ENCODE measurements around the gene PFKFB2. TPM values are rescaled to one million over a fixed set of nuclear protein-coding genes. Genes with fewer than 3 reads are reported as not detected.

PFKFB2 gene
- polyA plus RNA-seq, 2 of the 4 experiments (the other 2 are of a cell fraction): 7.4 to 8.4 TPM

- WGBS (ENCODE audit: missing lambda C conversion rate): 80% methylated on average over 5 of the region's 5 CpGs
- CTCF ChIA-PET: interaction anchor here (1.0 kb wide), 1 partner anchor 505 kb away, joined by 3 read pairs; no protein-coding TSS in a partner anchor
- ATAC-seq: no peak
Observed at GRCh38 chr1:207115269-207115668, 62.2 kb downstream of the PFKFB2 start.

GRCh38 chr1:207124389-207124788 lies 71.3 kb downstream of the PFKFB2 start:
- peaks cover 4% of the 10 kb centered on the region; the same call in 2 of the 3 replicates for H3K9me3 ChIP-seq
- ATAC-seq: no peak
- DNase-seq (ENCODE audit: low read depth in 1 of 2, low spot score in 1 of 2): no peak
- no peak for FAIRE-seq
- ChIA-PET CTCF (interaction anchor here (0.6 to 1.3 kb wide), 2 partner anchors 18 to 311 kb away, joined by 3 read pairs; no protein-coding TSS in a partner anchor), POLR2A (no interaction called here)
- H3K27ac ChIP-seq: no peak overlapping the region
- H3K4me3 ChIP-seq: no peak overlapping the region
- 67% methylated on average over 3 of the region's 3 CpGs for WGBS (ENCODE audit: missing lambda C conversion rate)
- TF ChIP-seq CBX2 (IDR thresholded peaks at IDR 0.05; ENCODE audit: borderline replicate concordance, low read depth) (no peak), TFCP2L1 (CRISPR knock-in tag; IDR thresholded peaks at IDR 0.05) (no peak), HMGXB4 (CRISPR knock-in tag; IDR thresholded peaks at IDR 0.05; ENCODE audit: borderline replicate concordance) (no peak), NPAS2 (CRISPR knock-in tag; IDR thresholded peaks at IDR 0.05; ENCODE audit: borderline replicate concordance) (no peak), PHF8 (IDR thresholded peaks at IDR 0.05; ENCODE audit: borderline replicate concordance, low read depth) (no peak), CHD4 (IDR thresholded peaks at IDR 0.05; ENCODE audit: borderline replicate concordance) (no peak), RAD21 (conservative IDR thresholded peaks at IDR 0.05 in 1 of 2, IDR thresholded peaks at IDR 0.05 in 1 of 2) (no peak), HDAC2 (IDR thresholded peaks at IDR 0.05) (no peak), GATA3 (IDR thresholded peaks at IDR 0.05; ENCODE audit: borderline replicate concordance) (no peak), HOXA7 (CRISPR knock-in tag; IDR thresholded peaks at IDR 0.05) (no peak), ZNF302 (CRISPR knock-in tag; IDR thresholded peaks at IDR 0.05) (no peak), E2F6 (IDR thresholded peaks at IDR 0.05; ENCODE audit: borderline replicate concordance, low read depth) (no peak), KDM1A (IDR thresholded peaks at IDR 0.05; ENCODE audit: low read depth) (no peak), HOXB5 (CRISPR knock-in tag; IDR thresholded peaks at IDR 0.05) (no peak), RFX5 (IDR thresholded peaks at IDR 0.05) (no peak), CTCF (IDR thresholded peaks at IDR 0.05) (no peak), ESRRA (IDR thresholded peaks at IDR 0.05; ENCODE audit: borderline replicate concordance, low read length) (no peak)
- H3K4me2 ChIP-seq: no peak overlapping the region
- H3K4me1 ChIP-seq: no peaks in the 10 kb centered on the region

More at GRCh38 chr1:207115269-207115668, 62.2 kb downstream of the PFKFB2 start:
- no peak for TF ChIP-seq POLR2A (IDR thresholded peaks at IDR 0.05; ENCODE audit: low read length)
- no peak for TF ChIP-seq JUNB (IDR thresholded peaks at IDR 0.05)
- no peak for TF ChIP-seq HOXA7 (CRISPR knock-in tag; IDR thresholded peaks at IDR 0.05)
- TF ChIP-seq SREBF2 (IDR thresholded peaks at IDR 0.05): no peak
- TF ChIP-seq HOXB13 (CRISPR knock-in tag; IDR thresholded peaks at IDR 0.05; ENCODE audit: low read depth): no peak
- TF ChIP-seq E2F6 (IDR thresholded peaks at IDR 0.05; ENCODE audit: borderline replicate concordance, low read depth): no peak
- TF ChIP-seq ZFP36 (IDR thresholded peaks at IDR 0.05; ENCODE audit: borderline replicate concordance, partially characterized antibody): no peak
- no peak for TF ChIP-seq PHF8 (IDR thresholded peaks at IDR 0.05; ENCODE audit: borderline replicate concordance, low read depth)
- TF ChIP-seq KDM5A (IDR thresholded peaks at IDR 0.05): no peak
- TF ChIP-seq SMC3 (IDR thresholded peaks at IDR 0.05): no peak
- TF ChIP-seq POLR2AphosphoS2 (conservative IDR thresholded peaks at IDR 0.05; ENCODE audit: low read length): no peak
- TF ChIP-seq JUN (IDR thresholded peaks at IDR 0.05): no peak
- no peak for TF ChIP-seq EHF (CRISPR knock-in tag; IDR thresholded peaks at IDR 0.05)
- no peak for TF ChIP-seq HES2 (IDR thresholded peaks at IDR 0.05)
- no peak for TF ChIP-seq HEYL (CRISPR knock-in tag; IDR thresholded peaks at IDR 0.05)
- no peak for TF ChIP-seq FOSB (CRISPR knock-in tag; IDR thresholded peaks at IDR 0.05)
- TF ChIP-seq ESRRA (IDR thresholded peaks at IDR 0.05; ENCODE audit: borderline replicate concordance, low read length): no peak
- no peak overlapping the region for H3K27ac ChIP-seq
- POLR2A ChIA-PET: no interaction called here
- DNase-seq (ENCODE audit: low read depth in 1 of 2, low spot score in 1 of 2) (no peak), FAIRE-seq (no peak)
- no peaks in the 10 kb centered on the region for H3K4me1 ChIP-seq
- no peaks in the 10 kb centered on the region for H3K9me3 ChIP-seq
- H3K4me3 ChIP-seq: no peak overlapping the region
- no peak overlapping the region for H3K4me2 ChIP-seq

Measured in A549 (cell line).